HG03520 (cell line): ENCODE data around the gene SLC2A3.
"Not testable (repeated sequence)": the region's sequence is repeated elsewhere in the genome, so short reads cannot be mapped to it uniquely, and the experiment has no call there.

Experiments used
- ATAC-seq: cut with Tn5 transposase; IDR thresholded peaks from one replicate; pipeline ENCODE4 v1.9.1; 2021; ENCODE audit warnings: mild to moderate bottlenecking, moderate library complexity; ENCODE audit not compliant: unreplicated experiment

Gene SLC2A3

GRCh38 chr12:7935590-7936581, at the start of gene SLC2A3:
TSS of gene SLC2A3 (minus strand) at chr12:7936187. CDS start at chr12:7936034, 153 bp downstream.
- no peak for ATAC-seq

GRCh38 chr12:7984900-7985299, 48.9 kb upstream of the SLC2A3 start:
- ATAC-seq, result no peak

GRCh38 chr12:7983460-7983859, 47.5 kb upstream of the SLC2A3 start:
- not testable (repeated sequence) for ATAC-seq

- not testable (repeated sequence) for ATAC-seq
Measured at GRCh38 chr12:7983019-7983418, 47.0 kb upstream of the SLC2A3 start.

- not testable (repeated sequence) for ATAC-seq
Measured at GRCh38 chr12:7982332-7982735, 46.3 kb upstream of the SLC2A3 start.

- no peak for ATAC-seq
Measured at GRCh38 chr12:7981446-7981845, 45.5 kb upstream of the SLC2A3 start.

GRCh38 chr12:7977351-7978124, 41.6 kb upstream of the SLC2A3 start:
- not testable (repeated sequence) for ATAC-seq

- no peak for ATAC-seq
Measured at GRCh38 chr12:7973457-7973825, 37.5 kb upstream of the SLC2A3 start.

- no peak for ATAC-seq
Measured at GRCh38 chr12:7972734-7973456, 36.9 kb upstream of the SLC2A3 start.

- ATAC-seq, result not testable (repeated sequence)
Measured at GRCh38 chr12:7972269-7972668, 36.3 kb upstream of the SLC2A3 start.

- not testable (repeated sequence) for ATAC-seq
Measured at GRCh38 chr12:7971765-7972164, 35.8 kb upstream of the SLC2A3 start.

GRCh38 chr12:7970475-7971252, 34.7 kb upstream of the SLC2A3 start:
- ATAC-seq, result peak; percentile 88

- no peak for ATAC-seq
Measured at GRCh38 chr12:7966563-7966962, 30.6 kb upstream of the SLC2A3 start.

GRCh38 chr12:7964669-7965068, 28.7 kb upstream of the SLC2A3 start:
- not testable (repeated sequence) for ATAC-seq

- no peak for ATAC-seq
Measured at GRCh38 chr12:7961395-7962178, 25.6 kb upstream of the SLC2A3 start.

GRCh38 chr12:7959701-7960121, 23.7 kb upstream of the SLC2A3 start:
- no peak for ATAC-seq

GRCh38 chr12:7959278-7959677, 23.3 kb upstream of the SLC2A3 start:
- no peak for ATAC-seq

- not testable (repeated sequence) for ATAC-seq
Measured at GRCh38 chr12:7954877-7955276, 18.9 kb upstream of the SLC2A3 start.

GRCh38 chr12:7954418-7954817, 18.4 kb upstream of the SLC2A3 start:
- not testable (repeated sequence) for ATAC-seq
